Spinal cord (tissue), 10 donors: Measurements from ENCODE around the gene POU5F2. TPM values are rescaled to one million over a fixed set of nuclear protein-coding genes. Genes with fewer than 3 reads are reported as not detected.

Experiments used
- DNase-seq, 6 donors: peaks; one replicate each; pipeline versions ENCODE4 v3.0.0 to v3.0.0-alpha.2; 2013 to 2015; ENCODE audit warnings: low spot score in 6 of 6, low read depth in 4 of 6
- H3K27ac ChIP-seq: one replicate; pipeline ENCODE4 v1.5.1; 2013; ENCODE audit warnings: low read depth, low read length, control low read depth
- H3K27me3 ChIP-seq: one replicate; pipeline ENCODE4 v1.6.1; 2013; ENCODE audit warnings: low read length; ENCODE audit not compliant: control insufficient read depth, insufficient read depth
- H3K36me3 ChIP-seq: one replicate; pipeline ENCODE4 v1.6.1; 2013; ENCODE audit warnings: low read length; ENCODE audit not compliant: control insufficient read depth, insufficient read depth
- H3K4me1 ChIP-seq: one replicate; pipeline ENCODE4 v1.6.1; 2013; ENCODE audit warnings: low read length; ENCODE audit not compliant: control insufficient read depth, insufficient read depth
- H3K4me3 ChIP-seq: one replicate; pipeline ENCODE4 v1.5.1; 2013; ENCODE audit warnings: low read depth, low read length, control low read depth
- H3K9me3 ChIP-seq: one replicate; pipeline ENCODE4 v1.6.1; 2013; ENCODE audit warnings: low read length; ENCODE audit not compliant: control insufficient read depth, insufficient read depth
- WGBS: methylation state at CpG from one replicate; pipeline ENCODE4 v1.1.5; 2013; ENCODE audit warnings: missing lambda C conversion rate; ENCODE audit not compliant: insufficient coverage; 5-methylcytosine and 5-hydroxymethylcytosine counted together
- long read RNA-seq, 4 donors: transcript quantifications; one replicate each; lab custom pipeline, GENCODE V29; 2026
- polyA plus RNA-seq, 2 donors: library from polyadenylated mRNA; unstranded; fragments of 120-200 nt; gene quantifications; one replicate each; pipeline ENCODE4 v1.2.1, GENCODE V29; 2013; ENCODE audit not compliant: insufficient read length in 2 of 2
- total RNA-seq, 2 donors: library from RNA; depleted of rRNA in 1 of 2; stranded (reverse); fragments of 120-200 nt in 1 of 2; fragments of >200 nt in 1 of 2; gene quantifications; one replicate each; pipeline versions ENCODE4 v1.2.3 to v1.2.4, GENCODE V29; 2013 to 2014
- donor health status: healthy.

The POU5F2 gene
- 1 to 10 TPM; 1.5 to 4.1 TPM for total RNA-seq
- polyA plus RNA-seq, result under 1 TPM; 0.03 to 0.11 TPM
- long read RNA-seq, donor 1, full-length matches to known transcripts, result 1 of 1 reads
- long read RNA-seq, donor 1, partial matches to known transcripts, result 0 of 1 reads
- long read RNA-seq, donor 1, other reads (novel, unspliced or antisense), result 0 of 1 reads
- long read RNA-seq, donor 2, full-length matches to known transcripts, result 4 of 4 reads
- long read RNA-seq, donor 2, partial matches to known transcripts, result 0 of 4 reads
- long read RNA-seq, donor 2, other reads (novel, unspliced or antisense), result 0 of 4 reads
- long read RNA-seq, donor 3, result 0 reads
- long read RNA-seq, donor 4, full-length matches to known transcripts, result 3 of 3 reads
- long read RNA-seq, donor 4, partial matches to known transcripts, result 0 of 3 reads
- long read RNA-seq, donor 4, other reads (novel, unspliced or antisense), result 0 of 3 reads

GRCh38 chr5:93741136-93741811 lies at the start of gene POU5F2:
TSS of gene POU5F2 (minus strand) at chr5:93741600. CDS start at chr5:93741563, 37 bp downstream.
- H3K4me1 ChIP-seq, result no peaks in the 10 kb centered on the region
- H3K27ac ChIP-seq, result no peak within 1 kb of the TSS
- WGBS, result 92% methylated on average over 29 of the region's 29 CpGs
- no peak for DNase-seq
- H3K36me3 ChIP-seq, result peaks cover 14% of the 10 kb centered on the region
- H3K27me3 ChIP-seq, result no peaks in the 10 kb centered on the region
- H3K4me3 ChIP-seq, result no peak within 1 kb of the TSS
- peaks cover 3% of the 10 kb centered on the region for H3K9me3 ChIP-seq

- no peak for DNase-seq
- Histone ChIP-seq H3K9me3 (no peaks in the 10 kb centered on the region), H3K36me3 (no peaks in the 10 kb centered on the region), H3K27ac (no peak overlapping the region), H3K27me3 (no peaks in the 10 kb centered on the region), H3K4me3 (no peak overlapping the region), H3K4me1 (no peaks in the 10 kb centered on the region)
- WGBS, result no CpG with 5 or more reads among the region's 3 CpGs
Observed at GRCh38 chr5:93790401-93790800, 49.0 kb upstream of the POU5F2 start.

DNA sequence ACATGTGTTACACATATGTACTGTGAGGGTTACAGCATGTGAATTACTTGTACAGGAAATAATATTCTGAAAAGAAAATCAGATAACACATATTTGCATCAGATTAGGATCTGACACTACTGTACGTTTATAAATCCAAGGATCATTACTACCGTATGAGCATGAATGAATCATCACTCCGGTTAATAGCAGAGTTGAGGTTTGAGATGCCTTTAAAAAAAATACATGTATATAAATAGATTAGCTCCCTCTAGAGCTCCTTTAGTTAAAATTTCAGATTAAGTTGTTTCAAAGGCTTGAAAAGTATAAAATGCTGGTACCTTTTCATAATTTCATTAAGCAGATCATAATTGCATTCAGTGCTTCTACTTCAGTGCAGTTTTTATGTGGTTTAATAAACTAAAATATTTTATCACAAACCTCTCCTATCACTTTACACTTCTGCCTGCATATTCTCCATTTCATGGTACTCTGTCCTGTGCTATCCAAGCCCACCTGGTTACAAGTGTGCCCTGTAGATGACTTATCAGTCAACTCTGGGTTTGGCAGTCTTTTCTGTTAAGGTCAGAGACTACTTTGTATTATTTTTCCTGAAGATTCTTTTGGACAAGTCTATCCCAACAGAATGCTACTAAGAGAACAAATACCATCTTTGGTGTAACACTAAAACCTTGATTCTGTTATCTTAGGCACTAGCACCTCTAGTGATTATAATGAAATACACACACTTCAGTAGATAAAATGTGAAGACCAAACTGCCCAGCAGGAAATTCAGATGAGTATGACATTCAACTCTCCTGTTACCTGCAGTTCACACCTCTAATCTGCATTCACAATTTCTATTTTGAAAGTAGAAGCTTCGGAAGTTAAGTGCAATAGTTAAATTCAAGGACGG lies 48.0 kb upstream of the POU5F2 start:
- H3K36me3 ChIP-seq, result no peaks in the 10 kb centered on the region
- peak in 1 of 6 donors; percentile 21 for DNase-seq
- no peak overlapping the region for H3K27ac ChIP-seq
- no peaks in the 10 kb centered on the region for H3K4me1 ChIP-seq
- H3K4me3 ChIP-seq, result no peak overlapping the region
- no CpG with 5 or more reads among the region's 5 CpGs for WGBS
- no peaks in the 10 kb centered on the region for H3K9me3 ChIP-seq
- H3K27me3 ChIP-seq, result no peaks in the 10 kb centered on the region

DNA sequence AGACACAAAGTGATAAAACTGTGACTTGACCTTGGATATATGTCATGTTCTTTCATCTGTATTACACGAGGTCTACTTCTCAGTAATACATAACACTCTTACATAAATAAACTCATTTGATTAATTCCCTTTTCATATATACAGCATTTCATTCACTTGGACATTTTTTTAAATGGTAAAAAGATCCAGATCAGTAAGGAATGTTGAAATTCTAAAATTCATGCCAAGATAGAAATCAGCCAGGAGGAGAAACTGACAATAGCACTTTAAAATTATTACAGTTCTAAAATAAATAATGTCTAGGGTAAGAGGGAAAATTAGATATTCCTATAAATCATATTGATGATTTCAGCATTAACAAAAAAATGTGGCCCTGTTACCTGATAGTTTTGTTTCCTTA lies 46.2 kb upstream of the POU5F2 start:
- Histone ChIP-seq H3K9me3 (no peaks in the 10 kb centered on the region), H3K36me3 (no peaks in the 10 kb centered on the region), H3K4me1 (no peaks in the 10 kb centered on the region), H3K4me3 (no peak overlapping the region), H3K27ac (no peak overlapping the region), H3K27me3 (no peaks in the 10 kb centered on the region)
- 80% methylated on average over 1 of the region's 1 CpG for WGBS
- no peak for DNase-seq

- Histone ChIP-seq H3K36me3 (no peaks in the 10 kb centered on the region), H3K4me3 (no peak overlapping the region), H3K4me1 (no peaks in the 10 kb centered on the region), H3K9me3 (no peaks in the 10 kb centered on the region), H3K27ac (no peak overlapping the region), H3K27me3 (no peaks in the 10 kb centered on the region)
- 80% methylated on average over 1 of the region's 2 CpGs for WGBS
- no peak for DNase-seq
Observed at GRCh38 chr5:93785475-93785874, 44.1 kb upstream of the POU5F2 start.

DNA sequence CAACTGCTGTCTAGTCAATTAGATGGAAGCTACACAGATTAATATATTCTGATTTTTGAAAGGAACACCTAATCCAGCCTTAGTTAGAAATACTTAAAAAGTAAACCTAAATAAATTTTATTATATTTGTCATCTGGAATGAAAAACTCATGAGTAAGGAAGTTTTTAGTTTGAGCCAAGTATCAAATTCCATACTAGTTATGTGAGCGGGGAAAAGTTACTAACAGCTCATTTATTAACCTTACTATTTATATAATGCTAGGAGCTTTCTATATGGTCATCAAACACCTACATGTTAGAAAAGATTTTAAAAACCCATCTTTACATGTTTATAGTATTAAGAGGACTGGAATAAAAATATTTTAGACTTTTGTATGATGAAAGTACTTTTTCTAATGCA lies 41.6 kb upstream of the POU5F2 start:
- H3K27me3 ChIP-seq, result no peaks in the 10 kb centered on the region
- H3K27ac ChIP-seq, result no peak overlapping the region
- H3K4me1 ChIP-seq, result no peaks in the 10 kb centered on the region
- no peaks in the 10 kb centered on the region for H3K9me3 ChIP-seq
- WGBS, result no CpG with 5 or more reads among the region's 1 CpG
- DNase-seq, result no peak
- H3K36me3 ChIP-seq, result no peaks in the 10 kb centered on the region
- no peak overlapping the region for H3K4me3 ChIP-seq

DNA sequence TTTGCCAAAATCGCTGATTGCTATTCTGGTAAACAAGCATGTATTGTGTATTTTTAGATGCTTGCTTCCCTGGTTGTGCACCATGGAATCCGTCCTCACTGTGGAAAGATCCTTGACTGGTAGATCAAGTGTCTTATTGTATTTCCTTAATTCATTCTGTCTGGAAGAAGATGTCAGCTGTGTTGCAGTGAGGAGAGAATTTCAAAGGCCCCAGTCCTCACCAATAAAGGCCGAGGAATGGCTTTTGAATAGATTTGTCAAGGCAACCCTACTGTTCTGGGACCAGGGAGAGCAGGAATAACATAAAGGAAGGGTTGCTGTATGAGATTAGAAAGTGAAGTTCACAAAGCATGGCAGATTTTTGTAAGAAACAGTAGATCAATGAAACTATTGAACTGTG lies 36.2 kb upstream of the POU5F2 start:
- Histone ChIP-seq H3K4me3 (no peak overlapping the region), H3K27ac (no peak overlapping the region), H3K9me3 (no peaks in the 10 kb centered on the region), H3K27me3 (no peaks in the 10 kb centered on the region), H3K36me3 (no peaks in the 10 kb centered on the region), H3K4me1 (no peaks in the 10 kb centered on the region)
- DNase-seq, result peak in 3 of 6 donors; percentile 25 to 67 (median 58)
- no CpG with 5 or more reads among the region's 3 CpGs for WGBS

DNA sequence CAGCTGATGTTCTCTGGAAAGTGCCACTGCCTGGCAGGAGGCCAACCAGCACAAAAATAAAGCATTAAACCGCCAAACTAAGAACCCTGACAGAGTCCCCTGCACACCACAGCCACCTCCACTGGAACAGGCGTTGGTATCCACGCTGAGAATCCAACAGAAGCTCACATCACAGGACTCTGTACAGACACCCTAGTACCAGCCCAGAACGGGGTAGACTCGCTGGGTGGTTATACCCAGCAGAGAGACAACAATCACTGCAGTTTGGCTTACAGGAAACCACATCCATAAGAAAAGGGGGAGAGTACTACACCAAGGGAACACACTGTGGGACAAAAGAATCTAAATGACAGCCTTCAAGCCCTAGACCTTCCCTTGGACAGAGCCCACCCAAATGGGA lies 15.0 kb upstream of the POU5F2 start:
- Histone ChIP-seq H3K27ac (no peak overlapping the region), H3K4me3 (no peak overlapping the region), H3K4me1 (peaks cover 9% of the 10 kb centered on the region), H3K36me3 (no peaks in the 10 kb centered on the region), H3K9me3 (peaks cover 3% of the 10 kb centered on the region), H3K27me3 (no peaks in the 10 kb centered on the region)
- 95% methylated on average over 5 of the region's 5 CpGs for WGBS
- no peak for DNase-seq

DNA sequence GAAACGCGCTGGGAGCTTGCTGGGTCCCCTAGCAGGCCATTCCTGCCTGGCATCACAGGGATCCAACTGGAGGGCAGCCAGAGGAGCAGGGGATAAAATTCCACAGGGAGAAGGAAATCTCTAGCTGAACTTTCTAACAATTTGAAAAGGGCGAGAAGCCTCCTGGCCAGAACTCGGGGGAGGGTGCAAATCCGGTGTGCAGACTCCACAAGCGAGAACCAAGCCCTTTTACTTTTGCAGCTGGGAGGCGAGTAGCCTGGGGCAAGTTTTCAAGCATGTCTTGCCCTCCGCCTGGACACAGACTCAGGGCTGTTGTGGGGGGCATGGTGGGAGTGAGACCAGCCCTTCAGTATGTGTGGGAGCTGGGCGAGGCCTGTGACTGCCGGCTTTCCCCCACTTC lies 14.3 kb upstream of the POU5F2 start:
- no peak overlapping the region for H3K4me3 ChIP-seq
- H3K27ac ChIP-seq, result no peak overlapping the region
- H3K9me3 ChIP-seq, result peaks cover 3% of the 10 kb centered on the region
- WGBS, result 82% methylated on average over 10 of the region's 10 CpGs
- no peak for DNase-seq
- H3K4me1 ChIP-seq, result peaks cover 9% of the 10 kb centered on the region
- H3K36me3 ChIP-seq, result no peaks in the 10 kb centered on the region
- H3K27me3 ChIP-seq, result no peaks in the 10 kb centered on the region
